ENCODE results near the gene GLIS1. TPM values are rescaled to one million over a fixed set of nuclear protein-coding genes. Genes with fewer than 3 reads are reported as not detected.

GLIS1 gene
- total and polyA plus RNA-seq, 2 of the 8 experiments (the other 6 are each of a cell fraction or from before 2014, with no cell fraction given) = 0.15 to 0.22 TPM

DNA sequence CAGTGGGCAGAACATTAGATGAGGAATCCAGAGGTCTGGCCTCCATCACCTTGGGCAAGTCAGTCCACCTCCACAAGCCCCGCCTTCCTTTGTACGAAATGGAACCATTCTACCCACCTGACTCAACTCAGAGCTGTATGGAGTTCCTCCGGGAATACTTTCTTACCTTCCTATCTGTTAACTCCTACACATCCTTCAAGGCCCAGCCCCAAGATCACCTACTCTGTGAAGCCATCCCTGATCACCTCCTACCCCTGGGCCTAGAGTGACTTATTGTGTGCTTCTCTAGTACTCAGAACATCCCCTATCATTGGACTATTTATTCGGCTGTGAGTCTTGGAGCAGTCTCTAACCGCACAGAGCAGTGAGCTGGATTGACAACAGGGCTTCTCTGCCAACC is 66.7 kb downstream of the GLIS1 start (continued):
- TF ChIP-seq HDAC2 (IDR thresholded peaks at IDR 0.05; ENCODE audit: borderline replicate concordance in 1 of 2, low read depth in 2 of 2, low read length in 2 of 2) = no peak
- TF ChIP-seq NANOG (IDR thresholded peaks at IDR 0.05; ENCODE audit: insufficient read depth, low read depth, low read length, poor library complexity, severe bottlenecking) = no peak
- no peak for TF ChIP-seq RXRA (IDR thresholded peaks at IDR 0.05; ENCODE audit: insufficient read depth, low read depth, low read length)
- no peak for TF ChIP-seq KDM4A (IDR thresholded peaks at IDR 0.05; ENCODE audit: low read depth, low read length, severe bottlenecking)
- TF ChIP-seq, protein P1, sequence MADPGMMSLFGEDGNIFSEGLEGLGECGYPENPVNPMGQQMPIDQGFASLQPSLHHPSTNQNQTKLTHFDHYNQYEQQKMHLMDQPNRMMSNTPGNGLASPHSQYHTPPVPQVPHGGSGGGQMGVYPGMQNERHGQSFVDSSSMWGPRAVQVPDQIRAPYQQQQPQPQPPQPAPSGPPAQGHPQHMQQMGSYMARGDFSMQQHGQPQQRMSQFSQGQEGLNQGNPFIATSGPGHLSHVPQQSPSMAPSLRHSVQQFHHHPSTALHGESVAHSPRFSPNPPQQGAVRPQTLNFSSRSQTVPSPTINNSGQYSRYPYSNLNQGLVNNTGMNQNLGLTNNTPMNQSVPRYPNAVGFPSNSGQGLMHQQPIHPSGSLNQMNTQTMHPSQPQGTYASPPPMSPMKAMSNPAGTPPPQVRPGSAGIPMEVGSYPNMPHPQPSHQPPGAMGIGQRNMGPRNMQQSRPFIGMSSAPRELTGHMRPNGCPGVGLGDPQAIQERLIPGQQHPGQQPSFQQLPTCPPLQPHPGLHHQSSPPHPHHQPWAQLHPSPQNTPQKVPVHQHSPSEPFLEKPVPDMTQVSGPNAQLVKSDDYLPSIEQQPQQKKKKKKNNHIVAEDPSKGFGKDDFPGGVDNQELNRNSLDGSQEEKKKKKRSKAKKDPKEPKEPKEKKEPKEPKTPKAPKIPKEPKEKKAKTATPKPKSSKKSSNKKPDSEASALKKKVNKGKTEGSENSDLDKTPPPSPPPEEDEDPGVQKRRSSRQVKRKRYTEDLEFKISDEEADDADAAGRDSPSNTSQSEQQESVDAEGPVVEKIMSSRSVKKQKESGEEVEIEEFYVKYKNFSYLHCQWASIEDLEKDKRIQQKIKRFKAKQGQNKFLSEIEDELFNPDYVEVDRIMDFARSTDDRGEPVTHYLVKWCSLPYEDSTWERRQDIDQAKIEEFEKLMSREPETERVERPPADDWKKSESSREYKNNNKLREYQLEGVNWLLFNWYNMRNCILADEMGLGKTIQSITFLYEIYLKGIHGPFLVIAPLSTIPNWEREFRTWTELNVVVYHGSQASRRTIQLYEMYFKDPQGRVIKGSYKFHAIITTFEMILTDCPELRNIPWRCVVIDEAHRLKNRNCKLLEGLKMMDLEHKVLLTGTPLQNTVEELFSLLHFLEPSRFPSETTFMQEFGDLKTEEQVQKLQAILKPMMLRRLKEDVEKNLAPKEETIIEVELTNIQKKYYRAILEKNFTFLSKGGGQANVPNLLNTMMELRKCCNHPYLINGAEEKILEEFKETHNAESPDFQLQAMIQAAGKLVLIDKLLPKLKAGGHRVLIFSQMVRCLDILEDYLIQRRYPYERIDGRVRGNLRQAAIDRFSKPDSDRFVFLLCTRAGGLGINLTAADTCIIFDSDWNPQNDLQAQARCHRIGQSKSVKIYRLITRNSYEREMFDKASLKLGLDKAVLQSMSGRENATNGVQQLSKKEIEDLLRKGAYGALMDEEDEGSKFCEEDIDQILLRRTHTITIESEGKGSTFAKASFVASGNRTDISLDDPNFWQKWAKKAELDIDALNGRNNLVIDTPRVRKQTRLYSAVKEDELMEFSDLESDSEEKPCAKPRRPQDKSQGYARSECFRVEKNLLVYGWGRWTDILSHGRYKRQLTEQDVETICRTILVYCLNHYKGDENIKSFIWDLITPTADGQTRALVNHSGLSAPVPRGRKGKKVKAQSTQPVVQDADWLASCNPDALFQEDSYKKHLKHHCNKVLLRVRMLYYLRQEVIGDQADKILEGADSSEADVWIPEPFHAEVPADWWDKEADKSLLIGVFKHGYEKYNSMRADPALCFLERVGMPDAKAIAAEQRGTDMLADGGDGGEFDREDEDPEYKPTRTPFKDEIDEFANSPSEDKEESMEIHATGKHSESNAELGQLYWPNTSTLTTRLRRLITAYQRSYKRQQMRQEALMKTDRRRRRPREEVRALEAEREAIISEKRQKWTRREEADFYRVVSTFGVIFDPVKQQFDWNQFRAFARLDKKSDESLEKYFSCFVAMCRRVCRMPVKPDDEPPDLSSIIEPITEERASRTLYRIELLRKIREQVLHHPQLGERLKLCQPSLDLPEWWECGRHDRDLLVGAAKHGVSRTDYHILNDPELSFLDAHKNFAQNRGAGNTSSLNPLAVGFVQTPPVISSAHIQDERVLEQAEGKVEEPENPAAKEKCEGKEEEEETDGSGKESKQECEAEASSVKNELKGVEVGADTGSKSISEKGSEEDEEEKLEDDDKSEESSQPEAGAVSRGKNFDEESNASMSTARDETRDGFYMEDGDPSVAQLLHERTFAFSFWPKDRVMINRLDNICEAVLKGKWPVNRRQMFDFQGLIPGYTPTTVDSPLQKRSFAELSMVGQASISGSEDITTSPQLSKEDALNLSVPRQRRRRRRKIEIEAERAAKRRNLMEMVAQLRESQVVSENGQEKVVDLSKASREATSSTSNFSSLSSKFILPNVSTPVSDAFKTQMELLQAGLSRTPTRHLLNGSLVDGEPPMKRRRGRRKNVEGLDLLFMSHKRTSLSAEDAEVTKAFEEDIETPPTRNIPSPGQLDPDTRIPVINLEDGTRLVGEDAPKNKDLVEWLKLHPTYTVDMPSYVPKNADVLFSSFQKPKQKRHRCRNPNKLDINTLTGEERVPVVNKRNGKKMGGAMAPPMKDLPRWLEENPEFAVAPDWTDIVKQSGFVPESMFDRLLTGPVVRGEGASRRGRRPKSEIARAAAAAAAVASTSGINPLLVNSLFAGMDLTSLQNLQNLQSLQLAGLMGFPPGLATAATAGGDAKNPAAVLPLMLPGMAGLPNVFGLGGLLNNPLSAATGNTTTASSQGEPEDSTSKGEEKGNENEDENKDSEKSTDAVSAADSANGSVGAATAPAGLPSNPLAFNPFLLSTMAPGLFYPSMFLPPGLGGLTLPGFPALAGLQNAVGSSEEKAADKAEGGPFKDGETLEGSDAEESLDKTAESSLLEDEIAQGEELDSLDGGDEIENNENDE (IDR thresholded peaks at IDR 0.05; ENCODE audit: insufficient replicate concordance, low read length) = no peak
- no peak for TF ChIP-seq RBBP5 (IDR thresholded peaks at IDR 0.05; ENCODE audit: borderline replicate concordance, low read depth, low read length)

All from H1 (cell line).